HEK293 (cell line): Measurements from ENCODE around the gene CXXC1.

ENCODE experiments used
- INSM2 ChIP-seq: fragments of 450-650 bp; formaldehyde crosslinking; IDR thresholded peaks from 2 replicates; pipeline ENCODE4 v1.5.1; 2016; ENCODE audit warnings: missing biosample characterization, missing genetic modification characterization
- MYNN ChIP-seq: fragments of 450-650 bp; formaldehyde crosslinking; IDR thresholded peaks from 2 replicates; pipeline ENCODE4 v1.5.1; 2016; ENCODE audit warnings: missing biosample characterization, missing genetic modification characterization, borderline replicate concordance
- PRDM10 ChIP-seq: fragments of 450-650 bp; formaldehyde crosslinking; IDR thresholded peaks from 2 replicates; pipeline ENCODE4 v1.5.1; 2016; ENCODE audit warnings: missing biosample characterization, missing genetic modification characterization
- REST ChIP-seq: fragments of 450-650 bp; formaldehyde crosslinking; IDR thresholded peaks from 2 replicates; pipeline ENCODE4 v1.5.1; 2016; ENCODE audit warnings: missing biosample characterization, missing genetic modification characterization
- ZBTB11 ChIP-seq: fragments of 450-650 bp; formaldehyde crosslinking; conservative IDR thresholded peaks from 2 replicates; pipeline ENCODE4 v1.5.1; 2016; ENCODE audit warnings: low read depth, missing biosample characterization, missing genetic modification characterization
- ZNF18 ChIP-seq: fragments of 450-650 bp; formaldehyde crosslinking; IDR thresholded peaks from 2 replicates; pipeline ENCODE4 v1.5.1; 2016; ENCODE audit warnings: missing biosample characterization, missing genetic modification characterization
- ZNF2 ChIP-seq: fragments of 450-650 bp; formaldehyde crosslinking; IDR thresholded peaks from 2 replicates; pipeline ENCODE4 v1.5.1; 2016; ENCODE audit warnings: missing biosample characterization, missing genetic modification characterization
- ZNF280C ChIP-seq: fragments of 450-650 bp; formaldehyde crosslinking; IDR thresholded peaks from 2 replicates; pipeline ENCODE4 v1.5.1; 2016; ENCODE audit warnings: missing biosample characterization, missing genetic modification characterization
- ZNF354C ChIP-seq: fragments of 450-650 bp; formaldehyde crosslinking; IDR thresholded peaks from 2 replicates; pipeline ENCODE4 v1.5.1; 2016; ENCODE audit warnings: missing biosample characterization, missing genetic modification characterization, low read depth, borderline replicate concordance
- ZNF398 ChIP-seq: fragments of 450-650 bp; formaldehyde crosslinking; IDR thresholded peaks from 2 replicates; pipeline ENCODE4 v1.5.1; 2017; ENCODE audit warnings: missing biosample characterization, missing genetic modification characterization
- ZNF416 ChIP-seq: fragments of 450-650 bp; formaldehyde crosslinking; IDR thresholded peaks from 2 replicates; pipeline ENCODE4 v1.5.1; 2016; ENCODE audit warnings: missing biosample characterization, missing genetic modification characterization
- ZNF501 ChIP-seq: fragments of 450-650 bp; formaldehyde crosslinking; IDR thresholded peaks from 2 replicates; pipeline ENCODE4 v1.5.1; 2016; ENCODE audit warnings: missing biosample characterization, missing genetic modification characterization
- ZNF555 ChIP-seq: fragments of 450-650 bp; formaldehyde crosslinking; conservative IDR thresholded peaks from 2 replicates; pipeline ENCODE4 v1.5.1; 2017; ENCODE audit warnings: missing biosample characterization, mild to moderate bottlenecking, missing genetic modification characterization, inconsistent platforms
- ZNF626 ChIP-seq: fragments of 450-650 bp; sonication (Bioruptor Pico); formaldehyde crosslinking; IDR thresholded peaks from 2 replicates; pipeline ENCODE4 v1.5.1; 2018; ENCODE audit warnings: missing biosample characterization, missing genetic modification characterization, inconsistent platforms
- ZNF701 ChIP-seq: fragments of 450-650 bp; formaldehyde crosslinking; IDR thresholded peaks from 2 replicates; pipeline ENCODE4 v1.5.1; 2016; ENCODE audit warnings: missing biosample characterization, missing genetic modification characterization

CXXC1 gene

GRCh38 chr18:50280707-50281294, 6.7 kb downstream of the CXXC1 start (continued):
- TF ChIP-seq REST (tag by site-specific recombination) (0 out of 2 replicates have a peak, but pooled peaks have one; percentile 36), ZNF626 (no peak), ZNF701 (peak; percentile 13; the same call in 1 of the 2 replicates), ZNF501 (tag by site-specific recombination) (no peak), ZNF398 (tag by site-specific recombination) (no peak), PRDM10 (tag by site-specific recombination) (no peak), MYNN (no peak), ZNF416 (tag by site-specific recombination) (peak; percentile 73; the same call in 1 of the 2 replicates), INSM2 (tag by site-specific recombination) (no peak), ZNF555 (no peak), ZNF2 (tag by site-specific recombination) (no peak), ZBTB11 (tag by site-specific recombination) (no peak), ZNF354C (no peak), ZNF18 (tag by site-specific recombination) (no peak), ZNF280C (tag by site-specific recombination) (0 out of 2 replicates have a peak, but pooled peaks have one; percentile 17)
